ENCODE data around the gene PNLIPRP2.

Gene PNLIPRP2

GRCh38 chr10:116612107-116612769 is 8.5 kb upstream of the PNLIPRP2 start:
- no peak for TF ChIP-seq CTCF (IDR thresholded peaks at IDR 0.05; ENCODE audit: control insufficient read depth, extremely low read depth, insufficient read depth)
- no peak for DNase-seq (ENCODE audit: low read depth)

GRCh38 chr10:116613471-116613870 is 7.3 kb upstream of the PNLIPRP2 start:
- DNase-seq (ENCODE audit: low read depth) = no peak
- no peak for TF ChIP-seq CTCF (IDR thresholded peaks at IDR 0.05; ENCODE audit: control insufficient read depth, extremely low read depth, insufficient read depth)
- no peak overlapping the region for H3K4me3 ChIP-seq (ENCODE audit: low read depth, low read length)

More at GRCh38 chr10:116612107-116612769, 8.5 kb upstream of the PNLIPRP2 start:
- no peak overlapping the region for H3K4me3 ChIP-seq (ENCODE audit: low read depth, low read length)

GRCh38 chr10:116614796-116615195 is 6.0 kb upstream of the PNLIPRP2 start:
- H3K4me3 ChIP-seq (ENCODE audit: low read depth, low read length) = no peak overlapping the region
- no peak for DNase-seq (ENCODE audit: low read depth)
- no peak for TF ChIP-seq CTCF (IDR thresholded peaks at IDR 0.05; ENCODE audit: control insufficient read depth, extremely low read depth, insufficient read depth)

GRCh38 chr10:116615199-116615776 is 5.5 kb upstream of the PNLIPRP2 start:
- H3K4me3 ChIP-seq (ENCODE audit: low read depth, low read length) = no peak overlapping the region
- TF ChIP-seq CTCF (IDR thresholded peaks at IDR 0.05; ENCODE audit: control insufficient read depth, extremely low read depth, insufficient read depth) = no peak
- DNase-seq (ENCODE audit: low read depth) = no peak

GRCh38 chr10:116621476-116621875 is 723 bp downstream of the PNLIPRP2 start:
- H3K4me3 ChIP-seq (ENCODE audit: low read depth, low read length) = no peak overlapping the region
- no peak for DNase-seq (ENCODE audit: low read depth)
- no peak for TF ChIP-seq CTCF (IDR thresholded peaks at IDR 0.05; ENCODE audit: control insufficient read depth, extremely low read depth, insufficient read depth)

GRCh38 chr10:116621934-116622655 is 1.3 kb downstream of the PNLIPRP2 start:
- no peak for DNase-seq (ENCODE audit: low read depth)
- TF ChIP-seq CTCF (IDR thresholded peaks at IDR 0.05; ENCODE audit: control insufficient read depth, extremely low read depth, insufficient read depth) = no peak
- no peak overlapping the region for H3K4me3 ChIP-seq (ENCODE audit: low read depth, low read length)

All from LNCaP clone FGC (cell line).